Measurements from ENCODE around the gene CNBP. TPM values are rescaled to one million over a fixed set of nuclear protein-coding genes. Genes with fewer than 3 reads are reported as not detected.
A peak's percentile ranks its signal among the peaks of the same experiment; 100 is the strongest.

CNBP gene
- total and polyA plus RNA-seq, 2 of the 4 experiments (the other 2 are of a cell fraction) = 217 to 223 TPM

DNA sequence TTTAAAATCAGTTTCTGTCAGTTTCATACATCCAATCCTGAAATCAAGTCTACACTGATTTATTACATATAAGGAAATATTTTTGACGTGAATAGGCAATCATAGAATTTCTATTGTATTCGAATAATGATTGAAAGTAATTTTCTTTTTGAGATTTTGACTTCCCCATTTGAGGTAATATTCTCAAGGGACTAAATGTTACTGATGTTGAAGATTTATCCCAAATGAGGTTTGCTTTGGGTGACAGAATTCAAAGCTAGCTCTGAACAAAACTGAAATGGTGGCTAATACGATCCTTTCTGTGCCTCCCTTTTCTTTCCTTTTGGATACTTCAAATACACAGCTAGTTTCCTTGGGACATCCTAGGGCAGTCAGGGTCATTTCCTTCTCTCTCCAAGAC, 12.9 kb upstream of the CNBP start (continued):
- no peak for TF ChIP-seq RFX5 (IDR thresholded peaks at IDR 0.05; ENCODE audit: low read depth, low read length)

- H4K5ac ChIP-seq (ENCODE audit: low read depth, low read length) = peak overlapping the region; percentile 73; the same call in 1 of the 2 replicates
- intact Hi-C loops (cut with micrococcal nuclease) = loop anchor here (5.0 kb wide), 1 partner anchor 52 kb away; the partner anchor contains the start of gene COPG1
- H4K20me1 ChIP-seq (ENCODE audit: insufficient read depth, low read length) = peaks cover 3% of the 10 kb centered on the region; the same call in 1 of the 2 replicates
- peak overlapping the region; percentile 56 for H3K9ac ChIP-seq (ENCODE audit: low read depth, low read length)
- 0% methylated on average over 3 of the region's 6 CpGs; no CpG with 5 or more reads in 1 of the 2 experiments for WGBS, 2 experiments (ENCODE audit: extremely low coverage in 2 of 2, insufficient read length in 1 of 2)
- peaks cover 0 to 10% of the 10 kb centered on the region in 2 experiments; a peak in 3 of 4 replicates for H3K79me1 ChIP-seq (ENCODE audit: low read depth in 1 of 2, low read length in 2 of 2)
- H3K4me3 ChIP-seq (ENCODE audit: insufficient read depth, low read depth, low read length) = peak overlapping the region; percentile 41
- peaks cover 12% of the 10 kb centered on the region for H3K4me1 ChIP-seq (ENCODE audit: control insufficient read depth, insufficient read depth, low read length)
- peaks cover 8% of the 10 kb centered on the region for H3K9me1 ChIP-seq (ENCODE audit: insufficient read depth, low read length)
- peak overlapping the region; percentile 80 for H3K18ac ChIP-seq (ENCODE audit: low read depth, low read length)
- H2AK9ac ChIP-seq (replicated peaks; ENCODE audit: low read depth, low read length, poor library complexity) = peak overlapping the region; percentile 94
- dilution Hi-C loops (cut with HindIII; ENCODE audit: low sequenced_read_pairs, unreplicated experiment) = no loop called here
- H3K36me3 ChIP-seq (ENCODE audit: control insufficient read depth, insufficient read depth, low read length) = no peaks in the 10 kb centered on the region
- peak; percentile 96 for DNase-seq
- H3K4me2 ChIP-seq (ENCODE audit: low read depth, low read length) = peak overlapping the region; percentile 98
- peak overlapping the region; percentile 89 for H2AK5ac ChIP-seq (ENCODE audit: low read depth, low read length)
- ChIA-PET POLR2A (ENCODE audit: unreplicated experiment) (interaction anchor here (0.7 kb wide), 1 partner anchor 34 kb away, joined by 3 read pairs; no protein-coding TSS in a partner anchor), CTCF (interaction anchor here (2.1 kb wide), 2 partner anchors 34 to 50 kb away, joined by 8 to 10 read pairs; no protein-coding TSS in a partner anchor)
- no TSS peak for BruUV-seq (replicated peaks)
- H3K56ac ChIP-seq (ENCODE audit: extremely low read depth, insufficient read depth, low read length) = peak overlapping the region; percentile 55
- no peaks in the 10 kb centered on the region for H3K27me3 ChIP-seq (ENCODE audit: control insufficient read depth, insufficient read depth, low read length)
- ATAC-seq (ENCODE audit: low read depth) = peak; percentile 98
- peak overlapping the region; percentile 84; the same call in 2 of the 3 replicates for H2BK15ac ChIP-seq (ENCODE audit: low read depth, low read length)
- H4K8ac ChIP-seq (ENCODE audit: low read depth in 2 of 2, low read length in 2 of 2) = peak overlapping the region; percentile 45 to 94
- peak overlapping the region; percentile 91 for H2BK120ac ChIP-seq (ENCODE audit: low read depth, low read length)
- peak overlapping the region; percentile 86 for H3K27ac ChIP-seq (ENCODE audit: insufficient read depth, low read length)
- no peaks in the 10 kb centered on the region for H3K9me3 ChIP-seq (ENCODE audit: control insufficient read depth, insufficient read depth, low read length)
- H3K23ac ChIP-seq (ENCODE audit: low read depth, low read length) = peak overlapping the region; percentile 94
- H2BK20ac ChIP-seq (ENCODE audit: low read depth, low read length) = peak overlapping the region; percentile 93
- peak overlapping the region; percentile 94 for H2BK5ac ChIP-seq (ENCODE audit: low read depth, low read length, poor library complexity, severe bottlenecking)
- H3K4ac ChIP-seq (ENCODE audit: low read depth, low read length) = peak overlapping the region; percentile 96
- peak overlapping the region; percentile 85 for H4K91ac ChIP-seq (ENCODE audit: insufficient read depth, low read depth, low read length)
- peak overlapping the region; percentile 94 for H3K14ac ChIP-seq (replicated peaks; ENCODE audit: low read depth, low read length)
- in situ Hi-C loops (cut with MboI; ENCODE audit: low sequenced_read_pairs) = no loop called here
- H2AFZ ChIP-seq (replicated peaks; ENCODE audit: low read length, poor library complexity) = peak overlapping the region; percentile 93
- no peak for TF ChIP-seq MXI1 (IDR thresholded peaks at IDR 0.05; ENCODE audit: borderline replicate concordance, low read depth, low read length)
- peak; percentile 89 for TF ChIP-seq FOS (IDR thresholded peaks at IDR 0.05; ENCODE audit: low read depth, low read length)
- 0 out of 2 replicates have a peak, but pooled peaks have one; percentile 47 for TF ChIP-seq CEBPB (IDR thresholded peaks at IDR 0.05; ENCODE audit: low read depth, low read length)
- TF ChIP-seq, protein P1, sequence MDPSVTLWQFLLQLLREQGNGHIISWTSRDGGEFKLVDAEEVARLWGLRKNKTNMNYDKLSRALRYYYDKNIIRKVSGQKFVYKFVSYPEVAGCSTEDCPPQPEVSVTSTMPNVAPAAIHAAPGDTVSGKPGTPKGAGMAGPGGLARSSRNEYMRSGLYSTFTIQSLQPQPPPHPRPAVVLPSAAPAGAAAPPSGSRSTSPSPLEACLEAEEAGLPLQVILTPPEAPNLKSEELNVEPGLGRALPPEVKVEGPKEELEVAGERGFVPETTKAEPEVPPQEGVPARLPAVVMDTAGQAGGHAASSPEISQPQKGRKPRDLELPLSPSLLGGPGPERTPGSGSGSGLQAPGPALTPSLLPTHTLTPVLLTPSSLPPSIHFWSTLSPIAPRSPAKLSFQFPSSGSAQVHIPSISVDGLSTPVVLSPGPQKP (IDR thresholded peaks at IDR 0.05; ENCODE audit: borderline replicate concordance, low read depth, low read length) = no peak
- TF ChIP-seq SMC3 (IDR thresholded peaks at IDR 0.05; ENCODE audit: low read depth, low read length) = 0 out of 2 replicates have a peak, but pooled peaks have one; percentile 17
- TF ChIP-seq NFE2L2 (IDR thresholded peaks at IDR 0.05; ENCODE audit: low read depth, low read length) = peak; percentile 82
- TF ChIP-seq RAD21 (IDR thresholded peaks at IDR 0.05; ENCODE audit: low read length) = no peak
- TF ChIP-seq RFX5 (IDR thresholded peaks at IDR 0.05; ENCODE audit: low read depth, low read length) = no peak
- TF ChIP-seq RCOR1 (IDR thresholded peaks at IDR 0.05; ENCODE audit: insufficient replicate concordance, low read length) = peak; percentile 86
- TF ChIP-seq MAFK (IDR thresholded peaks at IDR 0.05; ENCODE audit: low read depth, low read length) = peak; percentile 95
- TF ChIP-seq, protein P2, sequence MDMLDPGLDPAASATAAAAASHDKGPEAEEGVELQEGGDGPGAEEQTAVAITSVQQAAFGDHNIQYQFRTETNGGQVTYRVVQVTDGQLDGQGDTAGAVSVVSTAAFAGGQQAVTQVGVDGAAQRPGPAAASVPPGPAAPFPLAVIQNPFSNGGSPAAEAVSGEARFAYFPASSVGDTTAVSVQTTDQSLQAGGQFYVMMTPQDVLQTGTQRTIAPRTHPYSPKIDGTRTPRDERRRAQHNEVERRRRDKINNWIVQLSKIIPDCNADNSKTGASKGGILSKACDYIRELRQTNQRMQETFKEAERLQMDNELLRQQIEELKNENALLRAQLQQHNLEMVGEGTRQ (IDR thresholded peaks at IDR 0.05; ENCODE audit: low read depth, low read length) = no peak
- peak; percentile 58; the same call in 1 of the 2 replicates for TF ChIP-seq POLR2A (IDR thresholded peaks at IDR 0.05; ENCODE audit: low read depth, low read length)
- TF ChIP-seq MAZ (IDR thresholded peaks at IDR 0.05; ENCODE audit: borderline replicate concordance, low read depth, low read length) = no peak
- TF ChIP-seq CHD1 (IDR thresholded peaks at IDR 0.05; ENCODE audit: low read depth, low read length) = no peak
- no peak for TF ChIP-seq BHLHE40 (IDR thresholded peaks at IDR 0.05; ENCODE audit: low read depth, low read length)
Observed at GRCh38 chr3:129195731-129196256, 12.1 kb upstream of the CNBP start.
